ENCODE data around the gene GPANK1.

The GPANK1 gene

GRCh38 chr6:31662124-31662723, 2.6 kb downstream of the GPANK1 start:
- no peak for DNase-seq (ENCODE audit: low spot score)

- no peak for DNase-seq (ENCODE audit: low spot score)
Observed at GRCh38 chr6:31661262-31662123, 3.3 kb downstream of the GPANK1 start.

- DNase-seq (ENCODE audit: low spot score) = peak; percentile 66
Observed at GRCh38 chr6:31660381-31661261, 4.2 kb downstream of the GPANK1 start, which contains the start of gene C6orf47. C6orf47 (minus strand) TSS chr6:31660778; CDS start chr6:31659947, 831 bp downstream.

- DNase-seq (ENCODE audit: low spot score) = peak; percentile 22
Observed at GRCh38 chr6:31659649-31660380, 5.0 kb downstream of the GPANK1 start.

GRCh38 chr6:31658983-31659648, 5.7 kb downstream of the GPANK1 start:
- DNase-seq (ENCODE audit: low spot score) = no peak

- no peak for DNase-seq (ENCODE audit: low spot score)
Observed at GRCh38 chr6:31658158-31658688, 6.6 kb downstream of the GPANK1 start.

GRCh38 chr6:31657406-31658157, 7.2 kb downstream of the GPANK1 start:
- no peak for DNase-seq (ENCODE audit: low spot score)

GRCh38 chr6:31655349-31656237, 9.2 kb downstream of the GPANK1 start, which contains the start of gene APOM:
APOM (plus strand) TSS chr6:31655894; CDS start chr6:31655967, 73 bp downstream.
- no peak for DNase-seq (ENCODE audit: low spot score)

- no peak for DNase-seq (ENCODE audit: low spot score)
Observed at GRCh38 chr6:31654574-31655348, 10.0 kb downstream of the GPANK1 start.

GRCh38 chr6:31652925-31653724, 11.7 kb downstream of the GPANK1 start:
- peak; percentile 95 for DNase-seq (ENCODE audit: low spot score)

- peak; percentile 66 for DNase-seq (ENCODE audit: low spot score)
Observed at GRCh38 chr6:31651602-31652191, 13.1 kb downstream of the GPANK1 start.

GRCh38 chr6:31645325-31645724, 19.5 kb downstream of the GPANK1 start:
- DNase-seq (ENCODE audit: low spot score) = no peak

GRCh38 chr6:31643818-31644454, 20.9 kb downstream of the GPANK1 start:
- no peak for DNase-seq (ENCODE audit: low spot score)

GRCh38 chr6:31642798-31643570, 21.8 kb downstream of the GPANK1 start:
- DNase-seq (ENCODE audit: low spot score) = no peak

- no peak for DNase-seq (ENCODE audit: low spot score)
Observed at GRCh38 chr6:31641370-31641769, 23.4 kb downstream of the GPANK1 start.

- no peak for DNase-seq (ENCODE audit: low spot score)
Observed at GRCh38 chr6:31640612-31641011, 24.2 kb downstream of the GPANK1 start.

Measured in pons (tissue), 1 donor.